ENCODE results near the gene PCDHA10. TPM values are rescaled to one million over a fixed set of nuclear protein-coding genes. Genes with fewer than 3 reads are reported as not detected.
"Not testable (repeated sequence)": the region's sequence is repeated elsewhere in the genome, so short reads cannot be mapped to it uniquely, and the experiment has no call there.

PCDHA10 gene
- total and polyA plus RNA-seq, 2 of the 13 experiments (the other 11 are each of a cell fraction or from before 2014, with no cell fraction given) = 0.01 to 0.02 TPM

DNA sequence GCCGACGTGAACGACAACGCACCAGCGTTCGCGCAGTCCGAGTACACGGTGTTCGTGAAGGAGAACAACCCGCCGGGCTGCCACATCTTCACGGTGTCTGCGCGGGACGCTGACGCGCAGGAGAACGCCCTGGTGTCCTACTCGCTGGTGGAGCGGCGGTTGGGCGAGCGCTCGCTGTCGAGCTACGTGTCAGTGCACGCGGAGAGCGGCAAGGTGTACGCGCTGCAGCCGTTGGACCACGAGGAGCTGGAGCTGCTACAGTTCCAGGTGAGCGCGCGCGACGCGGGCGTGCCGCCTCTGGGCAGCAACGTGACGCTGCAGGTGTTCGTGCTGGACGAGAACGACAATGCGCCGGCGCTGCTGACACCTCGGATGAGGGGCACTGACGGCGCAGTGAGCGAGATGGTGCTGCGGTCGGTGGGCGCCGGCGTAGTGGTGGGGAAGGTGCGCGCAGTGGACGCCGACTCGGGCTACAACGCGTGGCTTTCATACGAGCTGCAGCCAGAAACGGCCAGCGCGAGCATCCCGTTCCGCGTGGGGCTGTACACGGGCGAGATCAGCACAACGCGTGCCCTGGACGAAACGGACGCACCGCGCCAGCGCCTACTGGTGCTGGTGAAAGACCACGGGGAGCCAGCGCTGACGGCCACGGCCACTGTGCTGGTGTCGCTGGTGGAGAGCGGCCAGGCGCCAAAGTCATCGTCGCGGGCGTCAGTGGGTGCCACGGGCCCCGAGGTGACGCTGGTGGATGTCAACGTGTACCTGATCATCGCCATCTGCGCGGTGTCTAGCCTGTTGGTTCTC is 5.7 kb upstream of the PCDHA10 start:
- POLR2A ChIA-PET; CTCF ChIA-PET (ENCODE audit: low intra/inter-chr PET ratio, low total read pairs); H3K4me3 ChIP-seq (replicated peaks in 1 of 3; ENCODE audit: insufficient read depth in 1 of 3, low read depth in 2 of 3, low read length in 3 of 3); H3K4me1 ChIP-seq (ENCODE audit: insufficient read depth, low read length); H3K9ac ChIP-seq (ENCODE audit: insufficient read depth, low read depth, low read length); H4K20me1 ChIP-seq (ENCODE audit: insufficient read depth, low read length); H3K4me2 ChIP-seq (ENCODE audit: low read depth, low read length); intact Hi-C loops (cut with micrococcal nuclease; ENCODE audit: unreplicated experiment); H3K79me2 ChIP-seq (ENCODE audit: insufficient read depth, low read length); H3K27ac ChIP-seq (ENCODE audit: extremely low read length, insufficient read depth, low read length); H2AFZ ChIP-seq (ENCODE audit: low read length); H3K27me3 ChIP-seq (ENCODE audit: control insufficient read depth in 1 of 2, insufficient read depth in 2 of 2, low read length in 2 of 2); BruUV-seq (replicated peaks); ATAC-seq; DNase-seq (ENCODE audit: low spot score); H3K36me3 ChIP-seq (replicated peaks in 1 of 2; ENCODE audit: control insufficient read depth in 1 of 2, insufficient read depth in 2 of 2, low read length in 2 of 2); H3K9me3 ChIP-seq (ENCODE audit: low read length); in situ Hi-C loops (cut with HindIII; ENCODE audit: extremely low pct_ligation_motif_present, low pct_unique_long_range_greater_than_20kb); FAIRE-seq: not testable (repeated sequence)
- WGBS (ENCODE audit: low lambda C conversion rate) = 84% methylated on average over 93 of the region's 101 CpGs
- 0 out of 2 replicates have a peak, but pooled peaks have one; percentile 31 for TF ChIP-seq DNMT1 (CRISPR knock-in tag; IDR thresholded peaks at IDR 0.05)

GRCh38 chr5:140857177-140857986 is 1.7 kb downstream of the PCDHA10 start:
- no peaks in the 10 kb centered on the region for H3K79me2 ChIP-seq (ENCODE audit: insufficient read depth, low read length)
- ATAC-seq (no peak), DNase-seq (ENCODE audit: low spot score) (no peak), FAIRE-seq (no peak)
- ChIA-PET CTCF (ENCODE audit: low intra/inter-chr PET ratio, low total read pairs) (no interaction called here), POLR2A (no interaction called here)
- H3K27me3 ChIP-seq (ENCODE audit: control insufficient read depth in 1 of 2, insufficient read depth in 2 of 2, low read length in 2 of 2) = no peaks in the 10 kb centered on the region
- 90% methylated on average over 93 of the region's 94 CpGs for WGBS (ENCODE audit: low lambda C conversion rate)
- H2AFZ ChIP-seq (ENCODE audit: low read length) = no peak overlapping the region
- intact Hi-C loops (cut with micrococcal nuclease; ENCODE audit: unreplicated experiment) = no loop called here
- BruUV-seq (replicated peaks) = no TSS peak
- H3K4me2 ChIP-seq (ENCODE audit: low read depth, low read length) = no peak overlapping the region
- H3K4me3 ChIP-seq (replicated peaks in 1 of 3; ENCODE audit: insufficient read depth in 1 of 3, low read depth in 2 of 3, low read length in 3 of 3) = no peak overlapping the region
- H3K9ac ChIP-seq (ENCODE audit: insufficient read depth, low read depth, low read length) = no peak overlapping the region
- H3K9me3 ChIP-seq (ENCODE audit: low read length) = no peaks in the 10 kb centered on the region
- in situ Hi-C loops (cut with HindIII; ENCODE audit: extremely low pct_ligation_motif_present, low pct_unique_long_range_greater_than_20kb) = no loop called here
- no peaks in the 10 kb centered on the region for H3K4me1 ChIP-seq (ENCODE audit: insufficient read depth, low read length)
- no peak overlapping the region for H3K27ac ChIP-seq (ENCODE audit: extremely low read length, insufficient read depth, low read length)
- H3K36me3 ChIP-seq (replicated peaks in 1 of 2; ENCODE audit: control insufficient read depth in 1 of 2, insufficient read depth in 2 of 2, low read length in 2 of 2) = no peaks in the 10 kb centered on the region
- H4K20me1 ChIP-seq (ENCODE audit: insufficient read depth, low read length) = no peaks in the 10 kb centered on the region
- TF ChIP-seq MTF1 (CRISPR knock-in tag; IDR thresholded peaks at IDR 0.05) (no peak), JUND (CRISPR knock-in tag; IDR thresholded peaks at IDR 0.05) (no peak), ZFP62 (CRISPR knock-in tag; IDR thresholded peaks at IDR 0.05) (no peak), RBM22 (optimal IDR thresholded peaks at IDR 0.05; ENCODE audit: low read length) (no peak), ZNF124 (CRISPR knock-in tag; IDR thresholded peaks at IDR 0.05) (no peak), CCAR2 (optimal IDR thresholded peaks at IDR 0.05; ENCODE audit: low read depth, low read length) (no peak), ARID3A (IDR thresholded peaks at IDR 0.05; ENCODE audit: low read depth, low read length) (no peak), ZNF75D (CRISPR knock-in tag; IDR thresholded peaks at IDR 0.05; ENCODE audit: borderline replicate concordance) (no peak), YEATS2 (CRISPR knock-in tag; IDR thresholded peaks at IDR 0.05; ENCODE audit: borderline replicate concordance) (no peak), KMT2A (CRISPR knock-in tag; IDR thresholded peaks at IDR 0.05) (no peak)
